ENCODE results near the gene RAPGEF2. TPM values are rescaled to one million over a fixed set of nuclear protein-coding genes. Genes with fewer than 3 reads are reported as not detected.

RAPGEF2 gene
- total RNA-seq, 1 experiment from 2014 or later, result 37.1 TPM

GRCh38 chr4:159177265-159178150 is 74.6 kb downstream of the RAPGEF2 start:
- Mint-ChIP-seq H3K27ac (0 out of 7 replicates have a peak overlapping the region, but pooled peaks of 1 of the 3 experiments have one; percentile 1), H3K9me3 (no peaks in the 10 kb centered on the region), H3K36me3 (ENCODE audit: insufficient read depth in 1 of 3, low read depth in 3 of 3) (no peaks in the 10 kb centered on the region), H3K4me1 (peaks cover 43 to 55% of the 10 kb centered on the region in 2 experiments), H3K27me3 (ENCODE audit: low read depth) (no peaks in the 10 kb centered on the region), H3K4me3 (no peak overlapping the region)
- Histone ChIP-seq H2BK120ac (ENCODE audit: low read depth, low read length, poor library complexity, severe bottlenecking) (no peak overlapping the region), H3K27ac (ENCODE audit: insufficient read length, low read depth, low read length) (no peak overlapping the region), H3K79me1 (ENCODE audit: insufficient read depth, low read depth, low read length, poor library complexity, severe bottlenecking) (peaks cover 3% of the 10 kb centered on the region), H3K18ac (ENCODE audit: insufficient read length, low read depth, low read length) (no peak overlapping the region), H4K91ac (ENCODE audit: insufficient read length, low read depth, low read length) (no peak overlapping the region), H3K9ac (ENCODE audit: extremely low read depth, insufficient read length, low read length) (no peak overlapping the region), H4K8ac (replicated peaks; ENCODE audit: insufficient read length, low read depth, low read length) (no peak overlapping the region), H3T11ph (ENCODE audit: low read length) (no peak overlapping the region), H2AK5ac (ENCODE audit: insufficient read length, low read length) (no peak overlapping the region), H2AFZ (ENCODE audit: low read length) (no peak overlapping the region), H3K14ac (ENCODE audit: insufficient read depth, low read length) (no peak overlapping the region), H4K5ac (ENCODE audit: insufficient read length, low read depth, low read length) (no peak overlapping the region), H4K20me1 (ENCODE audit: control insufficient read depth, insufficient read depth, insufficient read length) (no peaks in the 10 kb centered on the region), H2BK20ac (ENCODE audit: low read depth, low read length, poor library complexity, severe bottlenecking) (no peak overlapping the region), H3K23ac (ENCODE audit: insufficient read length, low read depth, low read length) (no peak overlapping the region), H3K23me2 (ENCODE audit: insufficient read length, low read depth, low read length, poor library complexity, severe bottlenecking) (no peaks in the 10 kb centered on the region), H3K4ac (ENCODE audit: low read depth, low read length) (no peak overlapping the region), H3K27me3 (ENCODE audit: insufficient read depth, low read length) (no peaks in the 10 kb centered on the region), H2BK15ac (ENCODE audit: low read depth, low read length) (no peak overlapping the region), H3K9me3 (ENCODE audit: control insufficient read depth, low read depth, low read length) (no peaks in the 10 kb centered on the region), H2BK12ac (ENCODE audit: insufficient read length, low read depth, low read length) (no peak overlapping the region), H3K56ac (ENCODE audit: insufficient read length, low read depth, low read length) (no peak overlapping the region), H3K79me2 (ENCODE audit: insufficient read depth, low read length) (peaks cover 8% of the 10 kb centered on the region; the same call in 1 of the 2 replicates), H2BK5ac (ENCODE audit: insufficient read length, low read length) (no peak overlapping the region), H3K4me2 (ENCODE audit: insufficient read depth, insufficient read length, low read length) (no peak overlapping the region), H3K4me1 (ENCODE audit: insufficient read depth, low read length) (peaks cover 15% of the 10 kb centered on the region)
- no peak for DNase-seq
- no CpG with 5 or more reads among the region's 5 CpGs for WGBS (ENCODE audit: extremely low coverage, insufficient read length, low lambda C conversion rate)
- TF ChIP-seq, protein P1, sequence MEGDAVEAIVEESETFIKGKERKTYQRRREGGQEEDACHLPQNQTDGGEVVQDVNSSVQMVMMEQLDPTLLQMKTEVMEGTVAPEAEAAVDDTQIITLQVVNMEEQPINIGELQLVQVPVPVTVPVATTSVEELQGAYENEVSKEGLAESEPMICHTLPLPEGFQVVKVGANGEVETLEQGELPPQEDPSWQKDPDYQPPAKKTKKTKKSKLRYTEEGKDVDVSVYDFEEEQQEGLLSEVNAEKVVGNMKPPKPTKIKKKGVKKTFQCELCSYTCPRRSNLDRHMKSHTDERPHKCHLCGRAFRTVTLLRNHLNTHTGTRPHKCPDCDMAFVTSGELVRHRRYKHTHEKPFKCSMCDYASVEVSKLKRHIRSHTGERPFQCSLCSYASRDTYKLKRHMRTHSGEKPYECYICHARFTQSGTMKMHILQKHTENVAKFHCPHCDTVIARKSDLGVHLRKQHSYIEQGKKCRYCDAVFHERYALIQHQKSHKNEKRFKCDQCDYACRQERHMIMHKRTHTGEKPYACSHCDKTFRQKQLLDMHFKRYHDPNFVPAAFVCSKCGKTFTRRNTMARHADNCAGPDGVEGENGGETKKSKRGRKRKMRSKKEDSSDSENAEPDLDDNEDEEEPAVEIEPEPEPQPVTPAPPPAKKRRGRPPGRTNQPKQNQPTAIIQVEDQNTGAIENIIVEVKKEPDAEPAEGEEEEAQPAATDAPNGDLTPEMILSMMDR (conservative IDR thresholded peaks at IDR 0.05), result no peak
